ENCODE results near the gene ANXA4. TPM values are rescaled to one million over a fixed set of nuclear protein-coding genes. Genes with fewer than 3 reads are reported as not detected.
"Not testable (repeated sequence)": the region's sequence is repeated elsewhere in the genome, so short reads cannot be mapped to it uniquely, and the experiment has no call there.

The ANXA4 gene
- total RNA-seq, 1 experiment from 2014 or later, result 63.6 TPM

GRCh38 chr2:69776886-69777785 is 35.2 kb downstream of the ANXA4 start:
- no peak for DNase-seq (ENCODE audit: low read depth)

DNA sequence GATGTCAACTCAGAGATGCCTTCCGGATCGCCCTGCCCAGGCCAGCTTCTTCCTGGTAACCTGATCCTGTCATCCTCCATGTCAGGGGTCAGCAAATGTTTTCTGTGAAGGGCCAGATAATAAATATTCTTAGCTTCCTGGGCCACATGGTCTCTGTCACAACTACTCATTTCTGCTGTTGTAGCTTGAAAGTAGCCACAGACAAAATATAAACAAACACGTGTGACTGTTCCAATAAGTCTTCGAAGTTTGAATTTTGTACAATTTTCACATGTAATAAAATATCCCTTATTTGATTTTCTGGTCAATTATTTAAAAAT is 35.8 kb downstream of the ANXA4 start:
- no peak for DNase-seq (ENCODE audit: low read depth)

GRCh38 chr2:69779258-69780001 is 37.5 kb downstream of the ANXA4 start:
- DNase-seq (ENCODE audit: low read depth), result peak; percentile 79

GRCh38 chr2:69780921-69781320 is 39.0 kb downstream of the ANXA4 start:
- DNase-seq (ENCODE audit: low read depth), result no peak

DNA sequence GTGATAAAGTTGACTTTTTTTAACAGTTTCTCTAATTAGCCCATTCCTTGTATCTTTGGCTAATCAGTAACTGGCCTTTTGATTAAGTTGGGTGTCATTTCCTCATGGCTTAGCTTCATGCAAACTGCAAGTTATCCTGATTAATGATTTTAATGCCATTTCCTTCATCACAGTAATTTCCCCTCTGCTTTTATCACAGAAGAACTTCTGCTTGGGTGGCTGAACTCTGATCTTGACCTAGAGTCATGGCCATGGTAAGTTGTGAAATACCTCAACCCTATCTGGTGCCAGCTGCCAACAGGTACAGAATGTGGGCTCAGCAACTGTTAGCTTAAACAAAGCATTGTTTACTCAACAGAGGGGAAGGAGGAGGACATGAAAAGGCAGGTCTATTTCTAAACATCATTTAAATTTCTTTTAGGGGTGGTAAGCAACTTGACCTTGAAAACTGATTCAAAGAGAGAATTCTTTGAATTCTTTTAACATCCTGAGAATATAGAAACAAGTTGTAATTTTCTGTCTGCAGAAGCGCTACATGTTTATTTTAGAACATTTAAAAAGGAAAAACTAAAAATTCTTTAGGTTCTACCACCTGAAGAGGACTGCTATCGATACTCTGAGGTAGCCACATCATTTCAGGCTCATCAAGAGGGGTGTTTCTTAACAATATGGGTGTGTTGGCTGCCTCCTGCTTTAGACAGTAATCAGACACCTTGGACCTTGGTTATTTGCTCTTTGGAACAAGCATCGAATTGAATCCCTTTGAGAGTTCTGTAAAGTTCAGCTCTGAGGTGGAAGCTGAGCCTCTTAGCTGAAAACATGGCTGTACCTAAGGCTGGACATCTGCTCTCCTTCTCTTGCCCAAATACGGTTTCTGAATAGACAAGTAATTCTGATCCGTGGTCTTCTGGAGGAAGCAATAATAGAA is 39.7 kb downstream of the ANXA4 start:
- DNase-seq (ENCODE audit: low read depth), result no peak

GRCh38 chr2:69784228-69784627 is 42.3 kb downstream of the ANXA4 start:
- no peak for DNase-seq (ENCODE audit: low read depth)

DNA sequence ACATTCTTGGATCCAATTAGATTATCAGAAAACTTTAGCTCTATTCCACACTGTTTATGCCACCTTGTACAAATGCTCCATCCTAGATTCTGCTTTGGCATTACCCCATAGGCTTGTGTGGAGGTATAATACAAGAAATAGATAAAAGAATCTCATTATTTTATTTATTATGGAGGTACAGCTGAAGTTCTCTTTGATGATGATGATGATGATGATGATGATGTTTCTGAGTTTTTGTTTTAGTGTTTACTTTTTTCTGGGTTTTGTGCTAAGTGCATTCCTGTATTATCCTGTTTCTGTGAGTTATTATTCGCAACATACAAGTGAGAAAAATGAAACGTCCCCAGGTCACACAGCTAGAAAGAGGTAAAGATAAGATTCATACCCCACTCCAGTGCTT is 43.4 kb downstream of the ANXA4 start:
- no peak for DNase-seq (ENCODE audit: low read depth)

DNA sequence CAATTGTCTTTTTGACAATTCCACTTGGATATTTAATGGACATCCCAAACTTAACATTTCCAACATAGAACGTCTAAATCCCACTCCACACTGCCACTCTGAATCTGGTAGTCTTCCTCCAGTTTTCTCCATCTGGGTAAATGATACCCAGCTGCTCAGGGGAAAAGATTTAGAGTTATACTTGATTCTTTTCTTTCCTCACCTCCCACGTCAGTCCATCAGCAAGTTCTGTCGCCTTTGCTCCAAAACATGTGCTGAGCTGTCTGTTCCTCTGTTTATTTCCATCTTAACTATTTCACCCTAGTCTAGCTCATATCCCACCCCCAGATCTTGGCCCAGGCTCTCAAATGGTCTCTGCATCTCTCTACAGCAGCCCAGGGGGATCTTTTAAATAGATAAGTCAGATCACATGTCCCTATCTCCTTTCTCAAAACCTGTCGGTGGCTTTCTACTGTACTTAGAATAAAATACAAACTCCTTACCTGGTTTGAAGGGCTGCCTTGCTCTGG is 44.2 kb downstream of the ANXA4 start:
- DNase-seq (ENCODE audit: low read depth), result no peak

DNA sequence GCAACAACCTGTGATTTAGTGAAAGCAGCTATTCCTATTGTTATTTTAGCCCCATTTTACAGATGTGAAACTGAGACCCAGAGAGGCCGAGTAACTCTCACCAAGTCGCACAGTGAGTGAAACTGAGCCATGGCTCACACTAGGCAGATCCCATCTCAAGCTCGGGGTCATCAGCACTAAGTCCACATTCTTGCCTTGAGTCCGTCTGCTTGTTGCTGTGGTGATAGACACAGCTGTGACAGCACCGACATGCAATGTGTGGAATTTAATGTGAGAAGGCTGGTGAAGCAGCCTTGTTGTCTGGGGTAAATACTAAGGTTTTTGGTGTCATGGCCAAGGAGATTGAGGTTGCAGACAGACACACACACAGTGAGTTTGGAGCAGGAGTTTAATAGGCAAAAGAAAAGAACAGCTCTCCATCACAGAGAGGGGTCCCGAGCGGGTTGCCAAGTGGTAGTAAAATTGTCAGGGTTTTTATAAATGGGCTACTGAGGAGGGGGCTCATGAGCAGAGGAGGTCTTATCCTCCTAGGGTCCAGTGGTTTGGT is 47.3 kb downstream of the ANXA4 start:
- peak; percentile 71 for DNase-seq (ENCODE audit: low read depth)

GRCh38 chr2:69789772-69790600 is 48.1 kb downstream of the ANXA4 start:
- peak; percentile 31 for DNase-seq (ENCODE audit: low read depth)

- DNase-seq (ENCODE audit: low read depth), result no peak
Measured at GRCh38 chr2:69790601-69790959, 48.6 kb downstream of the ANXA4 start.

GRCh38 chr2:69791045-69791444 is 49.1 kb downstream of the ANXA4 start:
- no peak for DNase-seq (ENCODE audit: low read depth)

- no peak for DNase-seq (ENCODE audit: low read depth)
Measured at GRCh38 chr2:69796174-69796573, 54.2 kb downstream of the ANXA4 start.

DNA sequence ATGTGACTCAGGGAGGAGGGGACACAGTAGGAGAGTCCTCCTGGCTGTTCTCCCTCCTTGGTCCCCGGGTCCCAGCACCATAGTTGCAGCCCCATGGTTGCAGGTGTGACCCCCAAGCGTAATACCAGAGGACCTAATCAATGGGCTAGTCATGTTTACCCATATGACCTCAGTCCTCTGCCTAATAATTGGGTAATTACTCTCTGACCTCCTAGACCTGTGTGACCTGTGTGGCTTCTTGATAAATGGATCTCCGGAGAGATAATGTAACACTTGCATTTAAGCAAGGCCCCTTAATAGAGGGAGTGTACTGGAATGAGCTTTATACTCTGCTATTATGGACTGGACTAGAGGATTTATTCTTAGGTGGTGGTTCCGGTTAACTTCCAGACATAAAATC is 55.3 kb downstream of the ANXA4 start:
- DNase-seq (ENCODE audit: low read depth), result no peak

DNA sequence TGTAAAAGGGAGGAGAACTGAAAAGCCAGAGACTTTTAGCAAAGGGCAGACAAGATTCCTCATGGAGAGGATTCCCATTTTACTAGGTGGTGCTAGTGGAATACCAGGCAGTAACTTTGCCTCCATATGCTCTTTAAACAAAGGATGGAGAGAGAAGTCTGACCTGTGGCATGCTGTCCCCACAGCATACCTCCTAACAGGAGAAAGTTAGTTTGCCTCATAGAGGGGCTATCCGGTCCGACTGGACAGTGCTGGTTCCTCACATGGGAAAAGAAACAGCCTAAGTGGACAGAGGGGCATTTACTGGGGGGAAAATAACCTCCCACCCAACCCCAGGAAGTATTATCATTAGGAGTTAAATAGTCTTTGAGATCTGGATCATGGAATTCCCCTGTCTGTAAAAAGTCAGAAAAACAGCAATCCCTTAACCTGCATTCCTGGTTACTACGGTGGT is 55.9 kb downstream of the ANXA4 start:
- DNase-seq (ENCODE audit: low read depth), result no peak

DNA sequence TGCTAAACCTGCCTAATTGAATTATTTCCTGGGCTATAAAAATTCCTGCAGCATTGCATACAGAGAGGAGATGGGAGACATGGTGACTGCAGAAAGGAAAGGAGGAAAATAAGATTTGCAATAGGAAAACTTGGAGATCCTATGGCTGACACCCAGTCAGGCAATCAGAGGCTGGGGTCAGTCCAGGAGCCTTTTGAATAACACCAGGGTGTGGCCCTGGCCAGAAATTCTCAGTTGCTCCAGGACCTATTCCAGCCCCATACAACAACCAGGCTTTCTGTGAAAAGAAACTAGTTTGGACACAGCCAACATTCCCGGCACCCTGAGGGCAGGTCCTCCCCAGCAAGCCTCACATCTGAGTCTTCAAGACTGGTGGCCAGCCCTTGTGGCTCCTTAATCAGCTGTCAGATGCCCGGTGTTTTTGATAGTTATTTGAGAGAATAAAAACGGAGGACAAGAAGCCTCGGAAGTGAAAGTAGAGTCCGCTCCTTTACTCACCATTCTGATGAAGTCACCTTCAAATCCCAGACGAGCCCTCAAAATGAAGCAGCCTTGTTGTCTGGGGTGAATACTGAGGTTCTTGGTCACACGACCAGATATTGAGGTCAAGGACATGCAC is 56.5 kb downstream of the ANXA4 start:
- DNase-seq (ENCODE audit: low read depth), result peak; percentile 79

GRCh38 chr2:69798909-69799526 is 57.1 kb downstream of the ANXA4 start:
- DNase-seq (ENCODE audit: low read depth), result peak; percentile 65

GRCh38 chr2:69801745-69802290 is 59.9 kb downstream of the ANXA4 start:
- no peak for DNase-seq (ENCODE audit: low read depth)

- not testable (repeated sequence) for DNase-seq (ENCODE audit: low read depth)
Measured at GRCh38 chr2:69802781-69803367, 60.9 kb downstream of the ANXA4 start.

Measured in RPMI7951 (cell line).